Stimulated activated CD4-positive, alpha-beta T cell treated with anti-CD3 and anti-CD28 coated beads, Interleukin-2, amount 100 ng/mL, for 4 hours (primary cell): ENCODE results near the gene CDSN.
"Not testable (repeated sequence)": the region's sequence is repeated elsewhere in the genome, so short reads cannot be mapped to it uniquely, and the experiment has no call there.

Source experiments
- DNase-seq: peaks from one replicate; pipeline ENCODE4 v3.0.0-alpha.2; 2020; ENCODE audit warnings: low read depth

CDSN gene, protein sequence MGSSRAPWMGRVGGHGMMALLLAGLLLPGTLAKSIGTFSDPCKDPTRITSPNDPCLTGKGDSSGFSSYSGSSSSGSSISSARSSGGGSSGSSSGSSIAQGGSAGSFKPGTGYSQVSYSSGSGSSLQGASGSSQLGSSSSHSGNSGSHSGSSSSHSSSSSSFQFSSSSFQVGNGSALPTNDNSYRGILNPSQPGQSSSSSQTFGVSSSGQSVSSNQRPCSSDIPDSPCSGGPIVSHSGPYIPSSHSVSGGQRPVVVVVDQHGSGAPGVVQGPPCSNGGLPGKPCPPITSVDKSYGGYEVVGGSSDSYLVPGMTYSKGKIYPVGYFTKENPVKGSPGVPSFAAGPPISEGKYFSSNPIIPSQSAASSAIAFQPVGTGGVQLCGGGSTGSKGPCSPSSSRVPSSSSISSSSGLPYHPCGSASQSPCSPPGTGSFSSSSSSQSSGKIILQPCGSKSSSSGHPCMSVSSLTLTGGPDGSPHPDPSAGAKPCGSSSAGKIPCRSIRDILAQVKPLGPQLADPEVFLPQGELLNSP

GRCh38 chr6:31120151-31120915 lies at the start of gene CDSN:
Gene CDSN, minus strand, starts transcription at chr6:31120446. Its CDS starts 27 bp downstream, at chr6:31120419.
- DNase-seq: no peak

DNA sequence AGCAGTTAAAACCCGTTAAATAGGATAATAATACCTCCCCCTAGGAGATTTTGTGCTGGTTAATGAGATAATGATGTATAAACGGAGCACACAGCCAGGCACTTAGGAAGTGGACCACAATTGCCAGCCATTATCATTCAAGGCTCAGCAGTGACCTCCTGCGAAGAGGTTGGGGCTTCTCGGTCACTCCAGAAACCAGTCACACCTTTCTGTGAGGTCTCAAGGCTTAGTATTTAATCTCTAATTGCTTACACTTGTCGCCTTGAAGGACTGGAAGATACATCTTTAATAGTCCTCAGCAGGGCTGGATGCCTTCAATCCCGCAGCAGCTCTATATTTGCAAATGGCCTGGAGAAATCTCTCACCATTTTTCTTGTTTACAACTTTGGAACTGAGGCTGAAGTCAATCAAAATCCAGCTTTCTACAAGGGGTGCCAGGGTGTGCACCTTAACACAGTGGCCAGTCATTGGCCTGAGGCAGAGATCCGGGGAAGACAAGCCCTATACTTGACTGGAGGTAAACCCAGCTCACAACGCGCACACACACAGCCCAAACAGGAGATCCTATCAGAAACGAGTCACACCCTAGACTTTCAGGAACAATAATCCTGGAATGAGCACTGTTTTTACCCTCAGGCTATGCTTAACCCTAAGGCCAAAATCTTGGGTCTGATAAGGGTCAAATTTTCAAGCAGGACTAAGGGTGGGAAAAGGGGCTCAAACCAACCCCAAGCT lies 49.0 kb upstream of the CDSN start:
- no peak for DNase-seq

- no peak for DNase-seq
These were observed 48.4 kb upstream of the CDSN start for GRCh38 chr6:31168606-31169005.

- DNase-seq: no peak
These were observed 45.7 kb upstream of the CDSN start for GRCh38 chr6:31165986-31166385.

GRCh38 chr6:31165064-31165832 lies 45.0 kb upstream of the CDSN start:
- not testable (repeated sequence) for DNase-seq

DNA sequence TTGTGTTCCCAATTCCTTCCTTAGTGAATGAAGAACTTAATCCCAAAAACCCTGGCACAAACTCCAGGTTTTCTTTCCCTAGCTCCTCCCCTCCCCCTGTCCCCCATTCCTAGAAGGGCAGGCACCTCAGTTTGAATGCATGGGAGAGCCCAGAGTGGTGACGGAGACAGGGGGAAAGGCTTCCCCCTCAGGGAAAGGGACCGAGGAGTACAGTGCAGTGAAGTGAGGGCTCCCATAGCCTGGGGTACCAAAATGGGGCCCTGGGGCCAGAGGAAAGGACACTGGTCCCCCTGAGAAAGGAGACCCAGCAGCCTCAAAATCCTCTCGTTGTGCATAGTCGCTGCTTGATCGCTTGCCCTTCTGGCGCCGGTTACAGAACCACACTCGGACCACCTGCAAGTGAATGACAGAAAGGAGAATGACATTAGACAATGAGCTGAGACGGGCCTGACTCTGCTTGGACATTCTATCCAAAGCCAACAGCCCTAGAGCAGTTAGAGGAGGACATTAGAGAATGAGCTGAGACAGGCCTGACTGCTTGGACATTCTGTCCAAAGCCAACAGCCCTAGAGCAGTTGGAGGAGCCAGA lies 44.3 kb upstream of the CDSN start:
- not testable (repeated sequence) for DNase-seq

GRCh38 chr6:31163922-31164321 lies 43.7 kb upstream of the CDSN start:
- no peak for DNase-seq

- no peak for DNase-seq
These were observed 42.4 kb upstream of the CDSN start for GRCh38 chr6:31162463-31163165.

GRCh38 chr6:31161216-31162126 lies 41.2 kb upstream of the CDSN start:
- no peak for DNase-seq

GRCh38 chr6:31158863-31159855 lies 38.9 kb upstream of the CDSN start:
- DNase-seq: no peak

DNA sequence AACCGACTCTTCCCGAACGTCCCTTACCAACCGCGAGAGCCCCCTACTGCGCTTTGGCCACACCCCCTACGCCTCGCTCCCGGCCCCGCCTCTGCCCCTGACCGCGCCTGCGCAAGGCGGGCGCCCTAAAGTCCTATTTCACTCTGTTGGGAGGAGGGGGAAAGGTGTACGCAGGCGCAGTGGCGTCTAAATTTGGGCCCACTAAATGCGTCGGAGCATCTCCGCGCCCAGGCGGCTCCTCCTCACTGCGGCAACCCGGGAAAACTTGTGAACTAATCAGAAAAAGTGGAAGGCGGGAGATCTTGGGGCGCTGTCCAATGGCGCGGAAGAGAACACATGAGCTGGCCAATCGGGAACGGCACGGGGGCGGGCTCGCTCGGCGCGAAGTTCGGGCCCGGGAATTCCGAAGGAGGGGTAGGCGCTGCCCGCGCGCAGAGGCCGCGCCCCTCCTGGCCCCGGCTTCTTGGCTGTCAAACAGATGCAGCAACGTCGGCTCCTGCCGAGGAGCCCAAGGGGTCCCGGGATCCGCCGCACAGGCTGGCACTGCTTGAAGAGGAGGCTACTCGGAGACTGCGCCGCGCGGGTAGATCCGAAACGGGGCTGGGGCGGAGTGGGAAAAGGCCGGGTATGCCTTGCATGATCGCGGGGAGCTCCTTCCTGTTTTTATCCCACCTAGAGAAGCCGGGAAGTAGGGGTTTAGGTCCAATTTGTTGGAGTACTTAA lies 38.1 kb upstream of the CDSN start, which contains the start of gene TCF19:
TSS of gene TCF19 (plus strand) at position 450 of the 723 bp plus-strand sequence. CDS start 881 bp downstream, outside the sequence.
- peak; percentile 99 for DNase-seq

DNA sequence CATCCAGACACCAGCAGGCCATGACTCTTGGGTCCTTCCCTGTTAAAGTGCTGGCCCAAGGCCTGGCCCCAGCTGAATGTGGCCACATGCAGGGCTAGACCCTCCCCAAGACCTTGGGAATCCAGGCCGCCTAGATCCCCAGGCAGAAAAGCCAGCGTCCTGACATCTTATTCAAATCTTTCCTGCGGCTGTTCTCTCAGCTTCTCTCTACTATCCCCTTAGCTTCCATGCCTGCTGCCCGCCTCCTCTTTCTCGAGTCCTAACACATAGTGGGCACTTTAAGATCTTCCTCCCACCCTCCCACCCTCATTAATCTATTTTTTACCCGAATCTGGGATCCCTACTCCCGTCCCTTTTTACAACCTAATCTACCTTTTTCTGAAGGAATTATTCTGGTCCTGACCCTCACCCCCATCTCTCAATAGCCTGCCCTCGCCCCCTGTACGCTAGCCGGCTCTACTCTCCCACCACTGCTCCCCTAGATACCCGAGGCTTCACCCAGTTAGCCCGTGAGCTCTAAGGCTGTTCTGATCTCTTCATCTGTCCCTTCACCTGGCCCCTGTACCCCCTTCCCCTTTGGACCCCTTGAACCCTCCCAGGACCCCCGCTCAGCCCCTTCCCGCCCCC lies 37.4 kb upstream of the CDSN start, which contains the start of gene CCHCR1:
TSS of gene CCHCR1 (minus strand) at position 290 of the 627 bp plus-strand sequence. CDS start at position 88, 202 bp downstream.
- no peak for DNase-seq

DNA sequence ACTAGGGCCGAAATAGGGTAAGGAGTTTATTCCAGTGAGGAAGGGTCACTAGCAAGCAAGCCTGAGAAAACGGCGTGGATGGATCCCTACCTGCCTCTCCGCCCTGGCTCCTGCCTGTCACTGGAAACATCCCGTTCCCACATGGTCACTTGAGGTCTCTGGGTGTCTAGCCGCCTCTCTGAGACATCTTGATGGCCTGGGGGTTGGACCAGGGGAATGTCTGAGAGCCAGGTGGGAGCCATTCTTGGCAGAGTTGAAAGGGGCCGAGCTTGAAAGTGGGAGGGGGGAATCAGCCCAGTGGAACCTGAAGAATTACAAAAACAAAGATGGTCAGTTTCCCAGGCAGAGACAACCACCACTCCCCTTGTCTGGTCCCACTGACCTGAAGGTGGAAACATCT lies 36.4 kb upstream of the CDSN start:
- DNase-seq: no peak

DNA sequence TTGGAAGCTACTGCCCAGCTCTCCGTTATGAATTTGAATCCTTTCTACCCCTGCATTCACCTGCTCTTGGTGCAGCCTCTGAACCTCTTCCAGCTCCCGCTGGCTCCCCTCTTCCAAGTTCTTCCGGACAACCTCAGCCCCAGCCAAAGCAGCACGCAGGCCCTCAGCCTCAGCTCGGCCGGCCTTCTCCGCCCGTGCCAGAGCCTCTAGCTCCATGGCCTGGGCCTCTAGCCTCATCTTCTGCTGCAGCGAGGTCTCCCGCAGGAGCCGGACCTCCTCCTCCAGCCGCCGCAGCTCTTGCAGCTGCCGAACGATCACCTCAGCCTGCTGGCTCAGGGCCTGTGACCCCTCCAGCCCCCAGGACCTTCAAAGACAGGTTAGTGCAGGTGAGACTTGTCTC lies 34.2 kb upstream of the CDSN start:
- no peak for DNase-seq

DNA sequence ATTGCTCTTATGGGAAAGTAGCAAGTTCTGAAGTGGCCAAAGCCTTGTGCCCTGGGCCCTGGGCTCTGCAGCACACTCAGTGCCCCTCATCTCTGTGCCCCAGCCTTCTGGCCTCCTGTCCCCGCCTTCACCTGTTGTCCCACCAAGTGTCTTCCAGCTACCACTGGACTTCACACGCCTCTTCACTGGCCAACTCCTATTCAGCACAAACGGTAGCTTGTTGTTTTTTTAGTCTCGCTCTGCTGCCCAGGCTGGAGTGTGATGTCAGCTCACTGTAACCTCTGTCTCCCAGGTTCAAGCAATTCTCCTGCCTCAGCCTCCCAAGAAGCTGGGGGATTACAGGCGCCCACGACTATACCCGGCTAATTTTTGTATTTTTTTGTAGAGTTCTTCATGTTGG lies 32.5 kb upstream of the CDSN start:
- DNase-seq: no peak

DNA sequence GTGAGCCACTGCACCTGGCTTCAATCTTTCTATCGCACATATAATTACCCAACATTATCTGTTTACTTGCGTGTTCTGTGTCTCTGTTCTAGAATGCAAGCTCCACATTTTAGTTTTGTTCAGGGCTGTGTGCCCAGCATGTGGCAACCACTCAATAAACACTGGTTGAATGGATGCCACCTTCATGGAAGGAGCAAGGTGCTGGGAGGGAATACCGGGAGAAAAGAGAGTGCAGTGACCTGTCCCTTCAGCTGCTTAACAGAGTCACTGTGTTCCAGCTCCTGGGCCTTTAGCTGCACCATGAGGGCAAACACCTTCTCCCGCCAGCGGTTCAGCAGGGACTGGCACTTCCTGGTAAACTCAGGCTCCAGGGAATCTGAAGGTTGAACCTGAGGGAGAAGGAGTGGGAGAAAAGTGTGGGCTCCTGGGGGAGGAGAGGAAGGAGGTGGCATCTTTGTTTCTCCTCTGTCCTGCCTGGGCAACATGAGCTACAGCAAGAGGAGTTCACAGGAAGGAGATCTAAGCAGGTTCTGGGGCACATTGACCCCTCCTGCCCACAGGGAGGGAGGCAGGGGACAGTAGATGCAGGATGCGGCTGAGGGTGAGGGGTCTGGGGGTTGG lies 29.7 kb upstream of the CDSN start:
- DNase-seq: no peak
